Suprapubic skin (tissue), 3 donors: Measurements from ENCODE around the gene SLC47A2.

Source experiments
- POLR2A ChIP-seq, 2 donors: fragments of 450-650 bp; IDR thresholded peaks; one replicate each; pipeline ENCODE4 v1.6.1; 2017; ENCODE audit warnings: antibody characterized with exemption in 2 of 2, mild to moderate bottlenecking in 2 of 2, moderate library complexity in 2 of 2
- TF ChIP-seq, protein P1 (sequence below), 2 donors: fragments of 200-600 bp in 1 of 2; fragments of 450-650 bp in 1 of 2; sonication (generic) in 1 of 2; IDR thresholded peaks; one replicate each; pipeline ENCODE4 v1.5.1; 2016 to 2019; ENCODE audit warnings: antibody characterized with exemption in 2 of 2, mild to moderate bottlenecking in 1 of 2, moderate library complexity in 1 of 2

DNA sequence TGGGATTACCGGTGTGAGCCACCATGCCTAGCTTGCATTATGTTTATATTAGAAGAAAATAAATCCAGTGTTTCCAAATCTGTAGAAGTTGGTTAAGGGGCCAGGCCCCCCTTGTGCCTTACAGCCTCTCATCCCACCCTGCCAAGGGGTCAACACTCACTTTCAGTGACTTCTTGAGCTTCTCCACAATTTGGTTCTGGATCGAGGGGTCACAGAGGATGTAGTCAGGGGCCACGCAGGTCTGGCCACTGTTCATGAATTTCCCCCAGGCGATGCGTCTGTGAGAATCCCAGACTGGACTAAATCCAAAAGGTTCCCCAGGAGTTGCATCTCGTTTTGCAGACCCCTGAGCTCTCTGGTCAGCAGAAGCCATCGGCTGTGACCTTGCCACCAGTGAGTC is 24.5 kb upstream of the SLC47A2 start:
- TF ChIP-seq, protein P1, sequence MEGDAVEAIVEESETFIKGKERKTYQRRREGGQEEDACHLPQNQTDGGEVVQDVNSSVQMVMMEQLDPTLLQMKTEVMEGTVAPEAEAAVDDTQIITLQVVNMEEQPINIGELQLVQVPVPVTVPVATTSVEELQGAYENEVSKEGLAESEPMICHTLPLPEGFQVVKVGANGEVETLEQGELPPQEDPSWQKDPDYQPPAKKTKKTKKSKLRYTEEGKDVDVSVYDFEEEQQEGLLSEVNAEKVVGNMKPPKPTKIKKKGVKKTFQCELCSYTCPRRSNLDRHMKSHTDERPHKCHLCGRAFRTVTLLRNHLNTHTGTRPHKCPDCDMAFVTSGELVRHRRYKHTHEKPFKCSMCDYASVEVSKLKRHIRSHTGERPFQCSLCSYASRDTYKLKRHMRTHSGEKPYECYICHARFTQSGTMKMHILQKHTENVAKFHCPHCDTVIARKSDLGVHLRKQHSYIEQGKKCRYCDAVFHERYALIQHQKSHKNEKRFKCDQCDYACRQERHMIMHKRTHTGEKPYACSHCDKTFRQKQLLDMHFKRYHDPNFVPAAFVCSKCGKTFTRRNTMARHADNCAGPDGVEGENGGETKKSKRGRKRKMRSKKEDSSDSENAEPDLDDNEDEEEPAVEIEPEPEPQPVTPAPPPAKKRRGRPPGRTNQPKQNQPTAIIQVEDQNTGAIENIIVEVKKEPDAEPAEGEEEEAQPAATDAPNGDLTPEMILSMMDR (IDR thresholded peaks at IDR 0.05): no peak
- TF ChIP-seq POLR2A (IDR thresholded peaks at IDR 0.05): no peak
